GDM1 (cell line): Measurements from ENCODE around the gene CD28.

Source experiments
- DNase-seq: peaks from one replicate; lab custom pipeline; 2025; lab: John Stamatoyannopoulos, UW

CD28 gene

GRCh38 chr2:203718087-203718486 is 11.6 kb downstream of the CD28 start:
- peak; percentile 28 for DNase-seq

- DNase-seq, result no peak
Measured at GRCh38 chr2:203719456-203720410, 13.3 kb downstream of the CD28 start.

- DNase-seq, result no peak
Measured at GRCh38 chr2:203720915-203721672, 14.7 kb downstream of the CD28 start.

GRCh38 chr2:203721781-203722300 is 15.4 kb downstream of the CD28 start:
- no peak for DNase-seq

GRCh38 chr2:203722411-203722810 is 16.0 kb downstream of the CD28 start:
- DNase-seq, result no peak

- no peak for DNase-seq
Measured at GRCh38 chr2:203728321-203728720, 21.9 kb downstream of the CD28 start.

- no peak for DNase-seq
Measured at GRCh38 chr2:203730076-203730729, 23.8 kb downstream of the CD28 start.

- DNase-seq, result no peak
Measured at GRCh38 chr2:203730883-203731282, 24.4 kb downstream of the CD28 start.

GRCh38 chr2:203732092-203732952 is 25.9 kb downstream of the CD28 start:
- DNase-seq, result no peak

GRCh38 chr2:203732953-203733510 is 26.6 kb downstream of the CD28 start:
- DNase-seq, result no peak

- DNase-seq, result no peak
Measured at GRCh38 chr2:203733684-203734083, 27.2 kb downstream of the CD28 start.

- no peak for DNase-seq
Measured at GRCh38 chr2:203734276-203734983, 28.0 kb downstream of the CD28 start.

- no peak for DNase-seq
Measured at GRCh38 chr2:203737360-203737759, 30.9 kb downstream of the CD28 start.

- DNase-seq, result no peak
Measured at GRCh38 chr2:203739351-203739750, 32.9 kb downstream of the CD28 start.

- DNase-seq, result no peak
Measured at GRCh38 chr2:203740871-203741281, 34.4 kb downstream of the CD28 start.

- no peak for DNase-seq
Measured at GRCh38 chr2:203741566-203741965, 35.1 kb downstream of the CD28 start.

- DNase-seq, result no peak
Measured at GRCh38 chr2:203743441-203743981, 37.1 kb downstream of the CD28 start.

GRCh38 chr2:203744091-203744490 is 37.7 kb downstream of the CD28 start:
- no peak for DNase-seq

GRCh38 chr2:203745267-203745666 is 38.8 kb downstream of the CD28 start:
- no peak for DNase-seq
